ENCODE results near the gene C2.
"Not testable (repeated sequence)": the region's sequence is repeated elsewhere in the genome, so short reads cannot be mapped to it uniquely, and the experiment has no call there.

C2 gene

DNA sequence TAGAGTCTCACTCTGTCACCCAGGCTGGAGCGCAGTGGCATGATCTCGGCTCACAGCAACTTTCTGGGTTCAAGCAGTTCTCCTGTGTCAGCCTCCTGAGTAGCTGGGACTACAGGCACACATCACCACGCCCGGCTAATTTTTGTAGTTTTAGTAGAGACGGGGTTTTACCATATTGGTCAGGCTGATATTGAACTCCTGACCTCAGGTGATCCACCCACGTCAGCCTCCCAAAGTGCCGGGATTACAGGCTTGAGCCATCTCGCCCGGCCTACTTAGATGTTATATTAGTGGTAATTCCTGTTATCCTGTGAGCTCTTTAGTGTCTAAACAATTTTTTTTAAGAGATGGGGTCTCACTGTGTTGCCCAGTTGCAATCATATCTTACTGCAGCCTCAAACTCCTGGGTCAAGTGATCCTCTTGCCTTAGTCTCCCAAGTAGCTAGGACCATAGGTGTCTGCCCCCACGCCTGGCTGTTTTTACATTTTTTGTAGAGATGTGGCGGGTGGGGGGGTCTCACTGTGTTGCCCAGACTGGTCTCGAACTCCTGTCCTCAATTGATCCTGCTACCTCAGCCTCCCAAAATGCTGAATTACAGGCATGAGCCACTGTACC, 50.4 kb downstream of the C2 start:
- H3K9me2 ChIP-seq (replicated peaks; ENCODE audit: insufficient read depth, low read length), result no peaks in the 10 kb centered on the region

DNA sequence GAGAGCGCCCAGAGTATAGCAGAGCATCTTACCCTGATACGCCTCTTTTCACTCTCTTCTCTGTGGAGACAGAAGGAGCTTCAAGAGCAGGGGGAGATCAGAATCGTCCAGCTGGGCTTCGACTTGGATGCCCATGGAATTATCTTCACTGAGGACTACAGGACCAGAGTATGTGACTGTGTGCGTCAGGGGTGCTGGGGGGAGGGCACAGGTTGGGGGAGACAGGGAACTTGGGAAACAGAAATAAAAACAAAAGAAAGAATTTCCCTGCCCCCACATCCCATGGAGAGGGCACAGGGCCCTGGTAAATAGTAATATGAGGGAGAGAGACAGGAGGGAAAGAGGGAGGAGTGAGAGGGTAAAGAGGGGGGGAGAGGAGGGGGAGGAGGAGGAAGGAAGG, 51.3 kb downstream of the C2 start:
- no peak overlapping the region for H3K9ac ChIP-seq (ENCODE audit: low read length)
- no peak overlapping the region for H3K27ac ChIP-seq (ENCODE audit: low read depth, low read length)
- H3K9me3 ChIP-seq (ENCODE audit: insufficient read depth, low read length), result no peaks in the 10 kb centered on the region
- H3K27me3 ChIP-seq (ENCODE audit: low read length), result no peaks in the 10 kb centered on the region
- H3F3A ChIP-seq (ENCODE audit: insufficient read depth), result peaks cover 8% of the 10 kb centered on the region; the same call in 1 of the 2 replicates
- H4K20me1 ChIP-seq (ENCODE audit: low read depth, low read length), result no peaks in the 10 kb centered on the region
- H3K79me2 ChIP-seq (ENCODE audit: insufficient read depth, low read length), result no peaks in the 10 kb centered on the region
- H3K4me2 ChIP-seq (ENCODE audit: low read depth, low read length, poor library complexity, severe bottlenecking), result no peak overlapping the region
- H3K36me3 ChIP-seq (ENCODE audit: low read length), result no peaks in the 10 kb centered on the region
- no peak for TF ChIP-seq CTCF (IDR thresholded peaks at IDR 0.05; ENCODE audit: insufficient read depth, low read length, poor library complexity, severe bottlenecking)
- TF ChIP-seq EZH2phosphoT487 (conservative IDR thresholded peaks at IDR 0.05; ENCODE audit: low read length), result no peak
- H2AFZ ChIP-seq (ENCODE audit: low read depth, low read length, severe bottlenecking), result no peak overlapping the region
- no peaks in the 10 kb centered on the region for H3K9me2 ChIP-seq (replicated peaks; ENCODE audit: insufficient read depth, low read length)
- no peak overlapping the region for H3K4me3 ChIP-seq (ENCODE audit: insufficient read depth, low read length, poor library complexity, severe bottlenecking)

More for the DNA sequence above, 50.4 kb downstream of the C2 start:
- Histone ChIP-seq H3K9ac (ENCODE audit: low read length) (no peak overlapping the region), H3K27me3 (ENCODE audit: low read length) (no peaks in the 10 kb centered on the region), H3K79me2 (ENCODE audit: insufficient read depth, low read length) (peaks cover 2% of the 10 kb centered on the region), H2AFZ (ENCODE audit: low read depth, low read length, severe bottlenecking) (no peak overlapping the region), H3K4me2 (ENCODE audit: low read depth, low read length, poor library complexity, severe bottlenecking) (no peak overlapping the region), H4K20me1 (ENCODE audit: low read depth, low read length) (no peaks in the 10 kb centered on the region), H3K9me3 (ENCODE audit: insufficient read depth, low read length) (no peaks in the 10 kb centered on the region), H3K27ac (ENCODE audit: low read depth, low read length) (no peak overlapping the region), H3K4me3 (ENCODE audit: insufficient read depth, low read length, poor library complexity, severe bottlenecking) (no peak overlapping the region), H3F3A (ENCODE audit: insufficient read depth) (peaks cover 16% of the 10 kb centered on the region; the same call in 1 of the 2 replicates), H3K36me3 (ENCODE audit: low read length) (no peaks in the 10 kb centered on the region)
- TF ChIP-seq CTCF (IDR thresholded peaks at IDR 0.05; ENCODE audit: insufficient read depth, low read length, poor library complexity, severe bottlenecking) (no peak), EZH2phosphoT487 (conservative IDR thresholded peaks at IDR 0.05; ENCODE audit: low read length) (no peak)

DNA sequence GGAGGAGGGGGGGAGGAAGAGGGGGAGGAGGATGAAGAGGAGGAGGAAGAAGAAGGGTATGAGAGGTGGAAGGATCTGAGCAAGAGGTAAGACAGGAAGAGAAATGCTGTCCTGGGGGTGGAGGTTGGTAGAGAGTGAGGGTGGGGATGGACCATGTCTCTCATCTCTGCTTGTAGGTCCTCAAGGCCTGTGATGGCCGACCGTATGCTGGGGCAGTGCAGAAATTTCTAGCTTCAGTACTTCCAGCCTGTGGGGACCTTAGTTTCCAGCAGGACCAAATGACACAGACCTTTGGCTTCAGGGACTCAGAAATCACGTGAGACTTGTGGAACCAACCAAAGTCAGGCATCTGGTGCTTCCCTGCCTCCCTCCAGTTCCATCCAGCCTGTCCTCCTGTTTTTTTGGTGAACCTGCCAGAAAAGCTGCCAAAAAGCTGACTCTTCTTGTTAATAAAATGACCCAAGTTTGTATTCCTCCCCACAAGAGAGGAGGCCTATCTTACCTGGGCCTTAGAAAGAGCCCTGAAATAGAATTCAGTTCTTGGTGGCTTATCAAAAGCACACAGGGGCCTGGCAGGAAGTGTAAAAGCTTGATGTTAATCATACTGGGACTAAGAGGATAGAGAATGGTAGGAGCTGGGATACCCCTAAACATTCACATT, 51.9 kb downstream of the C2 start:
- H3K36me3 ChIP-seq (ENCODE audit: low read length), result no peaks in the 10 kb centered on the region
- H3K79me2 ChIP-seq (ENCODE audit: insufficient read depth, low read length), result no peaks in the 10 kb centered on the region
- H3K9me3 ChIP-seq (ENCODE audit: insufficient read depth, low read length), result no peaks in the 10 kb centered on the region
- peaks cover 5% of the 10 kb centered on the region; the same call in 1 of the 2 replicates for H3F3A ChIP-seq (ENCODE audit: insufficient read depth)
- H3K27me3 ChIP-seq (ENCODE audit: low read length), result no peaks in the 10 kb centered on the region
- no peak overlapping the region for H3K27ac ChIP-seq (ENCODE audit: low read depth, low read length)
- no peak overlapping the region for H2AFZ ChIP-seq (ENCODE audit: low read depth, low read length, severe bottlenecking)
- no peaks in the 10 kb centered on the region for H4K20me1 ChIP-seq (ENCODE audit: low read depth, low read length)
- no peak overlapping the region for H3K4me3 ChIP-seq (ENCODE audit: insufficient read depth, low read length, poor library complexity, severe bottlenecking)
- no peak overlapping the region for H3K4me2 ChIP-seq (ENCODE audit: low read depth, low read length, poor library complexity, severe bottlenecking)
- TF ChIP-seq CTCF (IDR thresholded peaks at IDR 0.05; ENCODE audit: insufficient read depth, low read length, poor library complexity, severe bottlenecking) (no peak), EZH2phosphoT487 (conservative IDR thresholded peaks at IDR 0.05; ENCODE audit: low read length) (no peak)
- no peak overlapping the region for H3K9ac ChIP-seq (ENCODE audit: low read length)
- H3K9me2 ChIP-seq (replicated peaks; ENCODE audit: insufficient read depth, low read length), result no peaks in the 10 kb centered on the region

DNA sequence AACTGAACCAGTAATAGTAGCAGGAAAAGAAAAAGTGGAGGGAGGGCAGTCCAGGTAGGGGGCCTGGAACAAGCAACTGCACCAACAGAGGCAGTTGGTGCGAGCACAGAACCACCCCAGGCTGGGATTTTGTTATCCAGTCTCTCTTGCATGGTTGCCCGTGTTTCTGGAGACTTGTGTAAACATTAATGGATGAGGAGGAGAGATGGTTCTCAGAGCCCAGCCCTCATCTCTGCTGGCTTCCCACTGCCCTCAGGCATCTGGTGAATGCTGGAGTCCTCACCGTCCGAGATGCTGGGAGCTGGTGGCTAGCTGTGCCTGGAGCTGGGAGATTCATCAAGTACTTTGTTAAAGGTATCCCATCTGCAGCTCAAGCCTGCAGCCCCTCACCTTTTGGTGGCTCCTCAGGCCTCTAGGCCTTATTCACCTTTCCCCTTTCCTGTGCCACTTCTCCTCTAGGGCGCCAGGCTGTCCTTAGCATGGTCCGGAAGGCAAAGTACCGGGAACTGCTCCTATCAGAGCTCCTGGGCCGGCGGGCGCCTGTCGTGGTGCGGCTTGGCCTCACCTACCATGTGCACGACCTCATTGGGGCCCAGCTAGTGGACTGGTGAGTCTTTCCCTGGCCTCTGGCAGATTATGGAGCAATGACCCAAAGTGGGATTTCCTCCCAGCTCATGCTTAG, 52.8 kb downstream of the C2 start:
- not testable (repeated sequence) for H3K27ac ChIP-seq (ENCODE audit: low read depth, low read length); H3K4me2 ChIP-seq (ENCODE audit: low read depth, low read length, poor library complexity, severe bottlenecking); H3K4me3 ChIP-seq (ENCODE audit: insufficient read depth, low read length, poor library complexity, severe bottlenecking); H3K27me3 ChIP-seq (ENCODE audit: low read length); H3K79me2 ChIP-seq (ENCODE audit: insufficient read depth, low read length); H2AFZ ChIP-seq (ENCODE audit: low read depth, low read length, severe bottlenecking); H3K9me2 ChIP-seq (replicated peaks; ENCODE audit: insufficient read depth, low read length); H3K36me3 ChIP-seq (ENCODE audit: low read length); H3K9me3 ChIP-seq (ENCODE audit: insufficient read depth, low read length); H3K9ac ChIP-seq (ENCODE audit: low read length); H3F3A ChIP-seq (ENCODE audit: insufficient read depth); H4K20me1 ChIP-seq (ENCODE audit: low read depth, low read length)

DNA sequence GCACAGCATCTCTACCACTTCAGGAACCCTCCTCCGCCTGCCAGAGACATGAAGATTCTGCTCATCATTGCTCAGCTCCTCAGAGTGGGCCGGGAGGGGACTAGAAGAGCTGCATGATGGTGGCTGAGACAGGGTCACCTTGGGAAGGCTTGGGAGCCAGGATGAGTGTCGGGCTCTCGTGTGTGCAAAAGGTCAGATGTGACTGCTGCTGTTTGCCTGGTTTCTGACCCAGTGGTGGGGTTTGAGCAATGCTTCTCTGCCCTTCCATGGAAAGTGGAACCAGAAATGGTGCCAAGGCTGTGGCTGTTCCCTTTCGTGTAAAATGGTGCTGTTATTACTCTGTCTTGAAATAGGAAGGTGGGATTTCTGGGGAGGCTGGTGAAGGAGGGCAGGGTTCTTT, 53.5 kb downstream of the C2 start:
- H3F3A ChIP-seq (ENCODE audit: insufficient read depth); H4K20me1 ChIP-seq (ENCODE audit: low read depth, low read length); H3K4me3 ChIP-seq (ENCODE audit: insufficient read depth, low read length, poor library complexity, severe bottlenecking); H3K27me3 ChIP-seq (ENCODE audit: low read length); H3K9ac ChIP-seq (ENCODE audit: low read length); H3K79me2 ChIP-seq (ENCODE audit: insufficient read depth, low read length); H2AFZ ChIP-seq (ENCODE audit: low read depth, low read length, severe bottlenecking); H3K9me2 ChIP-seq (replicated peaks; ENCODE audit: insufficient read depth, low read length); H3K9me3 ChIP-seq (ENCODE audit: insufficient read depth, low read length); H3K4me2 ChIP-seq (ENCODE audit: low read depth, low read length, poor library complexity, severe bottlenecking); H3K27ac ChIP-seq (ENCODE audit: low read depth, low read length); H3K36me3 ChIP-seq (ENCODE audit: low read length): not testable (repeated sequence)

All from SU-DHL-6 (cell line).